ENCODE measurements around the gene NODAL. TPM values are rescaled to one million over a fixed set of nuclear protein-coding genes. Genes with fewer than 3 reads are reported as not detected.
A peak's percentile ranks its signal among the peaks of the same experiment; 100 is the strongest.

The NODAL gene
- total RNA-seq, 2 donors from 2014 or later = not detected

DNA sequence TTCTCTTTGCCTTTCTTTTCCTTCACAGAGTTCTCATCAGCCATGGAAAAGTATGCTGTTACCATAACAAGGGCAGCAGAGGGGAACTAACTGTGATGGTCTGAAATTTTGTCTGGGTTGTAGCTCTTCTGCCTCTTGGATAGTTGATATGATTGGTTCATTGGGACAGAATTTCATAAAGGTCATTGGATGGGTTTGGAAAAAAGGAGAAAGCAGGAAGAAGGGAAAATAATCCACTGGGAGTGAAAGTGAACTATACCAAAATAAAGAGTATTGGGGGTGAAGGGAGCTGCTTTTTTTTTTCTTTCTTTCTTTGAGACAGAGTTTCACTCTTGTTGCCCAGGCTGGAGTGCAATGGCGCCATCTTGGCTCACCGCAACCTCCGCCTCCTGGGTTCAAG, 31.7 kb downstream of the NODAL start:
- Histone ChIP-seq H3K27me3 (no peaks in the 10 kb centered on the region), H3K27ac (peak overlapping the region in 1 of 2 donors; percentile 75), H3K9me3 (no peaks in the 10 kb centered on the region), H3K4me3 (no peak overlapping the region), H3K4me1 (peaks cover 0 to 68% of the 10 kb centered on the region in 2 donors), H3K36me3 (no peaks in the 10 kb centered on the region)
- DNase-seq (ENCODE audit: low spot score) = no peak
- TF ChIP-seq, protein P1, sequence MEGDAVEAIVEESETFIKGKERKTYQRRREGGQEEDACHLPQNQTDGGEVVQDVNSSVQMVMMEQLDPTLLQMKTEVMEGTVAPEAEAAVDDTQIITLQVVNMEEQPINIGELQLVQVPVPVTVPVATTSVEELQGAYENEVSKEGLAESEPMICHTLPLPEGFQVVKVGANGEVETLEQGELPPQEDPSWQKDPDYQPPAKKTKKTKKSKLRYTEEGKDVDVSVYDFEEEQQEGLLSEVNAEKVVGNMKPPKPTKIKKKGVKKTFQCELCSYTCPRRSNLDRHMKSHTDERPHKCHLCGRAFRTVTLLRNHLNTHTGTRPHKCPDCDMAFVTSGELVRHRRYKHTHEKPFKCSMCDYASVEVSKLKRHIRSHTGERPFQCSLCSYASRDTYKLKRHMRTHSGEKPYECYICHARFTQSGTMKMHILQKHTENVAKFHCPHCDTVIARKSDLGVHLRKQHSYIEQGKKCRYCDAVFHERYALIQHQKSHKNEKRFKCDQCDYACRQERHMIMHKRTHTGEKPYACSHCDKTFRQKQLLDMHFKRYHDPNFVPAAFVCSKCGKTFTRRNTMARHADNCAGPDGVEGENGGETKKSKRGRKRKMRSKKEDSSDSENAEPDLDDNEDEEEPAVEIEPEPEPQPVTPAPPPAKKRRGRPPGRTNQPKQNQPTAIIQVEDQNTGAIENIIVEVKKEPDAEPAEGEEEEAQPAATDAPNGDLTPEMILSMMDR (IDR thresholded peaks at IDR 0.05) = no peak

DNA sequence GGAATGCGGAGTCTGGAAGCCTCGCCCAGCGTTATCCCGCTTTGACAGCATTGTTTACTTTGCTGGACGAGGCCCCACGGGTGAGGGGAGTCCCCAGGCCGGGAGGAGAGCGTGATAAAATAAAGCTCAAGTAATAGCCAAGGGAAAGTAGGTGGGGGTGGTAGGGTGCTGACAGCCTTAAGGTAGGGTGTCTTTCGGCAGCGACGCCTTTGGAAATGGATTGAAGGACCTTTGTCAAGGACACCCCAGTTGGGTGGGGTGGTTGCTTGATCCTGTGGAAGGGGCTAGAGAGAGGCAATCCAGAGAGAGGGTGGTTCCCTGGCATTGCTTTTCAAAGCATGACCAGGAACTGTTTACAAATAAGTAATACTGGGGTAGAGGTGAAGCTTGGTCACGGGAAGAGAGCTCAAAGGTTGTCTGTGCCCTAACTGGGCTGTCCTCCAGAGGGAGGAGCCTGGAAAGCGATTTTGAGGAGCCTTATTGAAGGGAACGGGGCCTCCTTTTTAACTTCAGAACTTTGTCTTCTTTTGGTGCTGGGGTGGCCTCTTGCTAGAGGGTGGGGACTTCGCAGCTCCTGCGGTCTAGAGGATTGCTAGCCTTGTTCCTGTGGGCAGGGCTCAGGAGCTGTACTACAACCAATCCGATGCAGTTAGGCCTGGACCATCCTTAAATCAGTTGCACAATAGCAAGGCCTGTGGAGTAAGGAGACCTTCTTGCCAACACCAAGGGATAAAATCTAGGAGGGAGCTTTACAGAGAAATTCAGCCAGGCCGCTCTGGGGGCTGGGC, 36.2 kb downstream of the NODAL start:
- Histone ChIP-seq H3K36me3 (no peaks in the 10 kb centered on the region), H3K4me1 (peaks cover 0 to 43% of the 10 kb centered on the region in 2 donors), H3K27ac (peak overlapping the region; percentile 97 to 98), H3K9me3 (no peaks in the 10 kb centered on the region), H3K27me3 (no peaks in the 10 kb centered on the region), H3K4me3 (peak overlapping the region; percentile 86 to 95)
- DNase-seq (ENCODE audit: low spot score) = peak; percentile 94
- TF ChIP-seq, protein P1 (IDR thresholded peaks at IDR 0.05) = no peak

DNA sequence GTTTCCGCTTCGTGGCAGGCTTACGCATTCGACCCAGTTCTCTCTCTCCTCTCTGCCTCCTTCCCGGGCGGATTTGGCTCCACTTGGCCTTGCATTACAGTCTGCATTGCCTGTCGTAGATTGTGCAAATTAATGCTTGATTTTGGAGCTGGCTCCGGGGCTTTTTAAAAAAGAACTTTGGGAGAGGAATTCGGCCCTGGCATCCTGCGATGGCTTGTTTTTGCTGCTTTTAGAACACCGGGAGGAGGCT, 36.8 kb downstream of the NODAL start:
- DNase-seq (ENCODE audit: low spot score) = peak; percentile 62
- peak overlapping the region; percentile 86 to 95 for H3K4me3 ChIP-seq
- H3K27me3 ChIP-seq = no peaks in the 10 kb centered on the region
- peaks cover 0 to 38% of the 10 kb centered on the region in 2 donors for H3K4me1 ChIP-seq
- H3K9me3 ChIP-seq = no peaks in the 10 kb centered on the region
- no peaks in the 10 kb centered on the region for H3K36me3 ChIP-seq
- H3K27ac ChIP-seq = peak overlapping the region; percentile 97 to 98
- TF ChIP-seq, protein P1 (IDR thresholded peaks at IDR 0.05) = no peak

DNA sequence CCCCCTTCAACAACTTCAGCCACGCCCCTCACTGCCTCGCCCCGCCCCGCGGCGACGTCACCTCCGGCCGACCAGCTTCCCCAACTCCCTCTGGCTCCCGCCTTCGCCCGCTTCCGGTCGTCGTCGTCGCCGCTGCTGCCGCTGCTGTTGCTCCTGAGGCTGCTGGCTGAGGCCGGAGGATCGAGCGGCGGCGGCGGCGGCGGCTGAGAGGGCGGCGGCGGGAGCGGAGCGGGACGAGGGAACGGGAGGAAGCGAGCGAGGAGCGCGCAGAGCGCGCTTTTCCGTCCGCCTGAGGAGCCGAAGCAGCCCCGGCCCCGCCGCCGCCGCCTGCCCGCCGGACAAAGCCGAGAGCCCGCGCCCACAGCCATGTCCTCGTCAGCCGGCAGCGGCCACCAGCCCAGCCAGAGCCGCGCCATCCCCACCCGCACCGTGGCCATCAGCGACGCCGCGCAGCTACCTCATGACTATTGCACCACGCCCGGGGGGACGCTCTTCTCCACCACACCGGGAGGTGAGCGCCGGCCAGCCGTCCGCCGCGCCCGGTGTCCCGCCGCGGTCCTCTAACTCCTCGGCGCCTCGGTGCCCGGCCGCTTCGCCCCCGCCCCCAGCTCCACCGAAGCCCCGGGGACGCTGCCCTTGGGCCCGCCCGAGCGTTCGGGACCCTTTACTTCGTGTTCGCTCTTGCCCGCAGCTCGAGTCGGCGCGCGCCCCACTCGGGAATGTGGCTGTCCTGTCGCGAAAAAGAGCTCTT, 37.3 kb downstream of the NODAL start, which contains the start of gene EIF4EBP2:
EIF4EBP2 (plus strand) TSS at position 110 of the 751 bp plus-strand sequence; CDS start at position 367, 257 bp downstream.
- DNase-seq (ENCODE audit: low spot score) = peak; percentile 98
- Histone ChIP-seq H3K27me3 (no peaks in the 10 kb centered on the region), H3K4me3 (peak within 1 kb of the TSS; percentile 86 to 95), H3K4me1 (peaks cover 0 to 33% of the 10 kb centered on the region in 2 donors), H3K27ac (peak within 1 kb of the TSS; percentile 97 to 98), H3K36me3 (no peaks in the 10 kb centered on the region), H3K9me3 (no peaks in the 10 kb centered on the region)
- TF ChIP-seq, protein P1 (IDR thresholded peaks at IDR 0.05) = no peak

DNA sequence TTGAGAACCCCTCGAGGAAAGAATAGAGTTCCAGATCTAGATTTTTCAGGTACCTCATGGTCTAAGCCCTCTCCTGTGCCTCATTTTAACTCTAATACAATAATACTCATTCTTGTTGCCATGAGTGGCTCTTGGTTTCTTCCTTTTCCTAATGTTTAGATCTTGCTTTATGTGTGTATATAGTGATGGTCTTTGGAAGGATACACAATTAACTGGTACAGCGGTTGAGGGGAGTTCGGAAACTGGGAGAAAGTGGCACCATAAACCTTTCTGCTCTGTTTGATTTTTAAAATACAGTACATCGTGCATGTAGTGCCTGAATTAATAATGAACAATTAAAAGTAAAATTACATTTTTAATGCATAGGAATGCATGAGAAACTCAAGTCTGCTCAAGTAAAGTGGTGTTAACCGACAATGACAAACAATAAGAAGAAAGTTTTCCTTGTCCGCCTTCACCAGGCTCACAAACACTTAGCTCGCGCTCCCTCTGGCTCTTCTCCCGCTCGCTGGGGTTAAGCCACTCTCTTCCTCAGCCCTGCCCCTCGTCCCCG, 37.9 kb downstream of the NODAL start:
- Histone ChIP-seq H3K4me1 (peaks cover 0 to 26% of the 10 kb centered on the region in 2 donors), H3K27ac (peak overlapping the region; percentile 97 to 98)

More for the DNA sequence above, 37.9 kb downstream of the NODAL start:
- no peak for DNase-seq (ENCODE audit: low spot score)
- peak overlapping the region in 1 of 2 donors; percentile 95 for H3K4me3 ChIP-seq
- no peaks in the 10 kb centered on the region for H3K36me3 ChIP-seq
- TF ChIP-seq, protein P1 (IDR thresholded peaks at IDR 0.05) = no peak
- no peaks in the 10 kb centered on the region for H3K9me3 ChIP-seq
- no peaks in the 10 kb centered on the region for H3K27me3 ChIP-seq
